ENCODE data around the gene ANKRD28. TPM values are rescaled to one million over a fixed set of nuclear protein-coding genes. Genes with fewer than 3 reads are reported as not detected.

Gene ANKRD28
- total and polyA plus RNA-seq, 2 of the 8 experiments (the other 6 are each of a cell fraction or from before 2014, with no cell fraction given): 39.1 to 61.7 TPM

GRCh38 chr3:15810702-15811101 is 12.9 kb upstream of the ANKRD28 start:
- H3K79me2 ChIP-seq (ENCODE audit: control insufficient read depth in 1 of 2, insufficient read depth in 2 of 2, low read length in 2 of 2): peaks cover 0 to 67% of the 10 kb centered on the region in 2 experiments; a peak in 2 of 4 replicates
- H3K9me3 ChIP-seq (ENCODE audit: insufficient read depth in 2 of 2, low read depth in 1 of 2, low read length in 1 of 2): no peaks in the 10 kb centered on the region
- no peak overlapping the region for H3K9ac ChIP-seq (replicated peaks in 1 of 4; ENCODE audit: extremely low read depth in 1 of 4, low read depth in 3 of 4, low read length in 3 of 4)
- H3K4ac ChIP-seq (replicated peaks; ENCODE audit: insufficient read length, low read depth, low read length): no peak overlapping the region
- H3K27me3 ChIP-seq (replicated peaks in 1 of 4; ENCODE audit: control insufficient read depth in 3 of 4, extremely low read depth in 1 of 4, insufficient read depth in 3 of 4, low read length in 3 of 4): no peaks in the 10 kb centered on the region
- POLR2A ChIA-PET (ENCODE audit: partially characterized antibody): interaction anchor here (1.0 kb wide), 1 partner anchor 9 kb away, joined by 4 read pairs; no protein-coding TSS in a partner anchor
- H3K4me1 ChIP-seq (replicated peaks in 1 of 4; ENCODE audit: control insufficient read depth in 3 of 4, insufficient read depth in 4 of 4, low read length in 3 of 4): peaks cover 0 to 4% (median 1%) of the 10 kb centered on the region in 4 experiments; a peak in 2 of 7 replicates
- no peak overlapping the region for H3K18ac ChIP-seq (ENCODE audit: extremely low read depth, low read length)
- H2BK120ac ChIP-seq (replicated peaks; ENCODE audit: low read depth, low read length): no peak overlapping the region
- H3K23ac ChIP-seq (ENCODE audit: insufficient read length): no peak overlapping the region
- H4K20me1 ChIP-seq (replicated peaks in 1 of 2; ENCODE audit: control insufficient read depth in 1 of 2, insufficient read depth in 2 of 2, low read length in 2 of 2): no peaks in the 10 kb centered on the region
- no peak overlapping the region for H2BK15ac ChIP-seq (ENCODE audit: low read length)
- H2BK12ac ChIP-seq (ENCODE audit: low read depth, low read length): no peak overlapping the region
- H4K91ac ChIP-seq (replicated peaks; ENCODE audit: insufficient read length, low read length): no peak overlapping the region
- H2AFZ ChIP-seq (ENCODE audit: low read length): no peak overlapping the region
- no peaks in the 10 kb centered on the region for H3K23me2 ChIP-seq (ENCODE audit: low read depth, low read length)
- H4K8ac ChIP-seq (ENCODE audit: extremely low read depth, insufficient read depth, low read length): no peak overlapping the region
- no peak overlapping the region for H3K4me2 ChIP-seq (ENCODE audit: insufficient read depth in 1 of 2, low read depth in 2 of 2, low read length in 2 of 2)
- H3K36me3 ChIP-seq (ENCODE audit: control insufficient read depth in 2 of 4, insufficient read depth in 4 of 4, low read length in 3 of 4): no peaks in the 10 kb centered on the region
- H2BK5ac ChIP-seq (ENCODE audit: low read depth, low read length): no peak overlapping the region
- CTCF ChIA-PET (ENCODE audit: partially characterized antibody): interaction anchor here (0.6 to 3.1 kb wide), 6 partner anchors 10 to 367 kb away, joined by 3 to 16 read pairs (median 8); partner anchors contain the start of gene ANKRD28
- no peak overlapping the region for H3K56ac ChIP-seq (replicated peaks; ENCODE audit: insufficient read length, low read depth, low read length)
- H2AK5ac ChIP-seq (ENCODE audit: low read depth, low read length): no peak overlapping the region
- FAIRE-seq: no peak
- H3K79me1 ChIP-seq (ENCODE audit: low read depth, low read length): no peaks in the 10 kb centered on the region
- H3K14ac ChIP-seq (ENCODE audit: insufficient read length): no peak overlapping the region
- H4K5ac ChIP-seq (ENCODE audit: insufficient read length, low read depth, low read length): no peak overlapping the region
- no peak overlapping the region for H2BK20ac ChIP-seq (ENCODE audit: low read length)
- DNase-seq (ENCODE audit: low read depth in 1 of 2, low spot score in 2 of 2): no peak
- no peak overlapping the region for H3K27ac ChIP-seq (ENCODE audit: low read depth, low read length)
- H3K4me3 ChIP-seq (ENCODE audit: extremely low read depth in 1 of 4, insufficient read depth in 2 of 4, low read depth in 3 of 4, low read length in 4 of 4): no peak overlapping the region
- no peak for TF ChIP-seq ATF2 (IDR thresholded peaks at IDR 0.05; ENCODE audit: low read length)
- TF ChIP-seq ATF3 (IDR thresholded peaks at IDR 0.05; ENCODE audit: insufficient read depth, low read depth, low read length): no peak
- no peak for TF ChIP-seq CREB1 (IDR thresholded peaks at IDR 0.05)
- no peak for TF ChIP-seq POLR2A (IDR thresholded peaks at IDR 0.05; ENCODE audit: control extremely low read depth in 1 of 2, low read depth in 2 of 2, low read length in 2 of 2)
- TF ChIP-seq EGR1 (IDR thresholded peaks at IDR 0.05; ENCODE audit: borderline replicate concordance, low read depth, low read length): no peak
- TF ChIP-seq SUZ12 (IDR thresholded peaks at IDR 0.05; ENCODE audit: low read length): no peak
- no peak for TF ChIP-seq RNF2 (IDR thresholded peaks at IDR 0.05; ENCODE audit: borderline replicate concordance, low read depth, low read length, missing control alignments, poor library complexity, severe bottlenecking)
- no peak for TF ChIP-seq TBP (IDR thresholded peaks at IDR 0.05; ENCODE audit: low read depth, low read length)
- TF ChIP-seq NRF1 (IDR thresholded peaks at IDR 0.05; ENCODE audit: low read depth, low read length): no peak
- no peak for TF ChIP-seq RBBP5 (IDR thresholded peaks at IDR 0.05; ENCODE audit: borderline replicate concordance, low read depth, low read length)
- TF ChIP-seq CHD1 (IDR thresholded peaks at IDR 0.05; ENCODE audit: low read depth, low read length): no peak
- TF ChIP-seq SP1 (IDR thresholded peaks at IDR 0.05; ENCODE audit: low read depth, low read length): no peak
- TF ChIP-seq SIX5 (IDR thresholded peaks at IDR 0.05; ENCODE audit: low read depth, low read length): no peak
